NCI-H2196 treated with DMSO at 0.1 percent for 48 hours (cell line): Measurements from ENCODE around the gene ENO1.
"Not testable (repeated sequence)": the region's sequence is repeated elsewhere in the genome, so short reads cannot be mapped to it uniquely, and the experiment has no call there.

Experiments used
- DNase-seq: peaks from one replicate; lab custom pipeline; 2025; ENCODE audit not compliant: unreplicated experiment; lab: John Stamatoyannopoulos, UW

Gene ENO1

DNA sequence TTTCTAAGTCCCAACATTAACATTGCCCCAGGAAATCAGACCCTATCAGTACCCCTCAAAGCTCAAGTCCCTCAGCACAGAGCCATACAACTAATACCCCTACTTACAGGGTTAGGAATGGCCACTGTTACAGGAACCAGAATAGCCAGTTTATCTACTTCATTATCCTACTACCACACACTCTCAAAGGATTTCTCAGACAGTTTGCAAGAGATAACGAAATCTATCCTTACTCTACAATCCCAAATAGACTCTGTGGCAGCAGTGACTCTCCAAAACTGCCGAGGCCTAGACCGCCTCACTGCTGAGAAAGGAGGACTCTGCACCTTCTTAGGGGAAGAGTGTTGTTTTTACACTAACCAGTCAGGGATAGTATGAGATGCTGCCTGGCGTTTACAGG is 19.0 kb upstream of the ENO1 start:
- not testable (repeated sequence) for DNase-seq

DNA sequence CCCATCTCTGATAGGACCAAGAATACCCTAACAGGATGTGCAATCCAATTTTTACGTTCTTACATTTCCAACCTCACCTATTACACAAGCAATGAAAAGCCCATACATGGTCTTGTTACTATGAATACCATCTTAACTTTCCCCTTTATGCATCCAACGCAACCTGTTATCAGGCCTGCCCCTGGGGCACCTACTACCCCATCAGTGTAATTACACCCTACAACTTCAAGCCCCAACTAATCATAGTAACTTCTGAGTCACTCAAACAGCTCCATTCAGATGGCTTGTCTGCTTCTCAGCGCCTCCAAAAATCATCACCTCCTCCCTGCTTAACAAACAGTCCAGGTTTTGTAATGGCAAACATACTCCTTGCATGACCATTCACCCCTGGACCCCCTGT is 18.3 kb upstream of the ENO1 start:
- not testable (repeated sequence) for DNase-seq

DNA sequence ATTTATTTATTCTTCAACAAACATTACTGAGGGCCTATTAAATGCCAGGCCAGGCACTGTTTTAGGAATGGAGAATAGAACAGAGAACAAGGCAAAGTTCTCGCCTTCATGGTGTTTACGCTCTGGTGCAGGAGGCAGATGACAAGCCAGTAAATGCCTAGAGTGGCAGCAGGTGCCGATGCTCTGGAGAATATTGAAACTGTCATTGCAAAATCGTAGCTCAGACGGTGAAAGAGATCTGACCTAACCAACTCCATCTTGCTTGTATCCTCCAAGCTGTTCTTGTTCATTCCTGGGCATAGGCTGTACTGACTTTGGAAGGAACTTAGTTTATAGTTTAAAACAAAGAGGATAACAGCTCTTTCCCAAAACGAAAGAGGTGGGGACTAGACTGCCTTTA is 13.5 kb upstream of the ENO1 start:
- DNase-seq: no peak

- no peak for DNase-seq
Measured at GRCh38 chr1:8891401-8891800, 12.9 kb upstream of the ENO1 start.

DNA sequence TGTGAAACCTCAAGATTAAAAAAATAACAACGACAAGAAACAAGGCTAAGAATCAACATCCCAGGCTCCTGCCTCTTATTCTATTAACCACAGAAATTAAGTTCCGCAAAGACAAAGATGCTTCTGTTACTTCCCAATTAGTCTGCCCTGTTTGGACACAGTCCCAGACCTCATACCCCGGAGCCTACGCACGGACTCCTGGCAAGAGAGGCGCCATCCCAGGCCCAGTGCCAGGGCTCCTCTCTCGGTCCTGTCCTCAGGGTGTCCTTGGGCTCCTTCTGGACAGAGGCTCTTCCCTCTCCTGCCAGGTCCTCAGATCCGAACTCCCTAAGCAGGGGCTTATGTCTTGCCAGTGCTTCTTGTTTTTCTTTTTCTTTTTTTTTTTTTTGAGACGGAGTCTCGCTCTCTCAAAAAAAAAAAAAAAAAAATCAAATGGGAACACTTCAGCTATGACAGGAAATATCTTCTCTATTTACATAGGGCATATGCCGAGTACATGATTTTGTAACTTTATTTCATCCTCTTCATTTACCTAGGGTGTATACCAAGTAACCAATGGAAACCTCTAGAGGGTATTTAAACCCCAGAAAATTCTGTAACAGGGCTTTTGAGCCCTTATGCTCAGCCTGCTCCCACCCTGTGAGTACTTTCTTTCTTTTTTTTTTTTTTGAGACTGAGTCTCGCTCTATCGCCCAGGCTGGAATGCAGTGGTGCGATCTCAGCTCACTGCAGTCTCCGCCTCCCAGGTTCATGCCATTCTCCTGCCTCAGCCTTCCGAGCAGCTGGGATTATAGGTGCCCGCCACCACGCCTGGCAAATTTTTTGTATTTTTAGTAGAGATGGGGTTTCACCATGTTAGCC is 11.7 kb upstream of the ENO1 start:
- DNase-seq: peak; percentile 66

DNA sequence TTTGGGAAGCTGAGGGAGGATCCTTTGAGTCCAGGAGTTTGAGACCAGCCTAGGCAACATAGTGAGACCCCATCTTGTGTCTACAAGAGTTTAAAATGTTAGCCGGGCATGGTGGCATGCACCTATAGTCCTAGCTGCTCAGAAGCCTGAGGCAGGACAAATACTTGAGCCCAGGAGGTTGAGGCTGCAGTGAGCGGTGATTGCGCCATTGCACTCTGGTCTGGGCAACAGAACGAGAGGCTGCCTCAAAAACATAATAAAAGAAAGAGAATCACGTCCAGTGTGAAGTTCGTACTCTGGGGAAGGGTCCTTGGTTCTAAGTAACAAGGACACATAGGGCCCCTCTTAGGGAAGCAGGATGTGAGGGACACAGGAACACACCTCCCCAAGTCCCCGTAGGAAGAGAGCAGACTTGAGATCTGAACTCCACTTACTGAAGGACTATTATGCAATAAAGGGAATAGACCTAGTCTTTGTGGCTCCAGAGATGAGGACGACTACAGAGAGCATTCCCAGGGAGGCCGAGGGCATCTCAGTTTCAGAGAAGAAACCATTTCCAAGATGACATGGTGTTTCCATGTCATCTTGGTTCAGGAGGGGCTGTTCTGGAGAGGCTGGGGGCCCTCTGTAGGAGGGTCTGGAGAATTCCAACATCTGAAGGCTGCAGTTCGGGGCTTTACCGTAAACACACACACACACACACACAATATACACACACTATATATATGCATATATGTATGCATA is 10.8 kb upstream of the ENO1 start:
- DNase-seq: no peak

GRCh38 chr1:8886589-8886988 is 8.1 kb upstream of the ENO1 start:
- DNase-seq: no peak

DNA sequence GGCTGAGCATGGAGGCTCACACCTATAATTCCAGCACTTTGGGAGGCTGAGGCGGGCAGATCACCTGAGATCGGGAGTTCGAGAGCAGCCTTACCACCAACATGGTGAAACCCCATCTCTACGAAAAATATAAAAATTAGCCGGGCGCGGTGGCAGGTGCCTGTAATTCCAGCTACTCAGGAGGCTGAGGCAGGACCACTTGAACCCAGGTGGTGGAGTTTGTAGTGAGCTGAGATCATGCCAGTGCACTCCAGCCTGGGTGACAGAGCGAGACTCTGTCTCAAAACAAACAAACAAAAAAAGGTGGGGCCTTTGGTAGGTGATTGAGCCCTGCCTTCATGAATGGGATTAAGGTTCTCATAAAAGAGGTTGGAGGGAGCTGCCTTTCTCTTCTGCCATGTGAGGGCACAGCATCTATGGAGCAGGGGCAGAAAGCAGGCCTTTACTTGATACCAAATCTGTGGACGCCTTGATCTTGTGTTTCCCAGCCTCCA is 7.6 kb upstream of the ENO1 start:
- not testable (repeated sequence) for DNase-seq

DNA sequence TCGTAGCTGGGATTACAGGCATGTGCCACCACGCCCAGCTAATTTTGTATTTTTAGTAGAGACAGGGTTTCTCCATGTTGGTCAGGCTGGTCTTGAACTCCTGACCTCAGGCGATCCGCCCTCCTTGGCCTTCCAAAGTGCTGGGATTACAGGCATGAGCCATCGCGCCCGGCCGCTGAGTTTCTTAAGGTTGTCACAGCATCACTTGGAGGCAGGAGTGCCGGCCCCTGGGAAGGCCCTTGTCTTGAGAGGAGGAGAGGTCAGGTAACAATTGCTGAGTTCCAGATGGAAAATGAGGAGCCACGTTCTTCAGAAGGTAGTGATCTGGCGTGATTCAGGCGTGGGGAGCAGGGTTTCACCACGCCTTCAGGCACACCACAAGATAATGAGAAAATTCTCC is 5.6 kb upstream of the ENO1 start:
- not testable (repeated sequence) for DNase-seq

- no peak for DNase-seq
Measured at GRCh38 chr1:8883491-8883890, 5.0 kb upstream of the ENO1 start.

- DNase-seq: no peak
Measured at GRCh38 chr1:8879922-8880676, 1.6 kb upstream of the ENO1 start.

GRCh38 chr1:8879464-8879921 is 1.0 kb upstream of the ENO1 start:
- no peak for DNase-seq

- DNase-seq: peak; percentile 84
Measured at GRCh38 chr1:8878698-8879463, 395 bp upstream of the ENO1 start.

- no peak for DNase-seq
Measured at GRCh38 chr1:8876087-8876486, 2.4 kb downstream of the ENO1 start.

DNA sequence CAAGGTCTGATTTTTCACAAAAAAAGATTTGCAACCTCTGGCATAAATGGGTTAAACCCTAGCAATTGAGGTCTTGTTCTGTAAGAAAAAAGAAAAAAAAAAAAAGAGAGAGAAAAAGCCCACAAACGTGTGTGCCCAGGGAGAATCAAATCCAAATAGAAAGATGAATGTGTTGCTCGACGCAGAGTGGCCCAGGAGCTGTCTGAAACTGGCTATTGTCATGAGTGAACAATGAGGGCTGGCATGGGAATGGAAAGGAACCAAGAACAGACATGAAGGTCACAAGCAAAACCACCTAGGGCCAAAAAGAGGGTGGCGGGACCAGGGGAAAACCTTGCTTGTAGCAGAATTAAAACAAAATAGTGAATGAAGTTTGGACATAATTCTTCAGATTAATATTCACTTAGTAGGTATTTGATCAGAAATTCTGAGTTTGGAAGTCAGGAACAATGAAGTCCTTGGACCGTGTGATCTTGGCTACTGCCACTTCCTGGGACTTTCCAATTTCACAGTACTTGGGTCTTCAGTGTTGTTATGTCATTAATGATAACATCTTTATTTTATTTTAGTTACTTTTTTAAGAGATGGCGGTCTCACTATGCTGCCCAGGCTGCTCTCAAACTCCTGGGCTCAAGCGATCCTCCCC is 3.1 kb downstream of the ENO1 start:
- no peak for DNase-seq

GRCh38 chr1:8874230-8875201 is 4.0 kb downstream of the ENO1 start:
- no peak for DNase-seq

DNA sequence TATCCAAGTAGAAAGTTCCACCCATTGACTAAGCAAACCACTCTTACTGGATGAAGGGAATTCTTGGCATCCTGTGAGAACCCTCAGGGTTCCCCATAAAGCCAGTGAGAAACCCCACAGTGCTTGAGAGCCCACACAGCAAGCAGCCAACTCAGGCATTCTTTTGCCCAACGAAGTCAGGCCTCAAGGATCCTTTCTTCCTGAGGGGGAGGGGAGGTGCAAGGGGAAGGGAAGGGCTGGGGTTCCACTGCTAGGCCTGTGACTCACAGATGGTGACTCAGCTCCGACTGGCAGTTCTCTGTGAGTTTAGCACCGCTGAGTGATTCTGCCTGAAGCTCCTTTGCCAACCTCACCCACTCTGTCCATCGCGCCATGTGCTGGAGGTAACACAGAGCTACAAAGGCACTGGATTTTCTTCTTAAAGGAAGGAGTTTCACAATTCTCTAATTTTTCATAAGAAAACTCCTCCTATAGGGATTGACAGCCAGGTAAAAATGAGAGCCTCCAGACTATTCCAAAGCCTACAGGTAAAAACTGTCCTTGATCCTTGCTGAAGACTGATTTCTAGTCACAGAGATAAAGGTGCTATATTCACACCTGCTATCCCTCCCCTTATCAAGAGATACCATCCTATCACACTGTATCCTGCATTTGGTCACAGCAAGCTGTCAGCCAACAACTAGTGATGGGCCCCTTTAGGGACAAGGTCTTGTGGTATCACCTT is 4.8 kb downstream of the ENO1 start:
- no peak for DNase-seq

DNA sequence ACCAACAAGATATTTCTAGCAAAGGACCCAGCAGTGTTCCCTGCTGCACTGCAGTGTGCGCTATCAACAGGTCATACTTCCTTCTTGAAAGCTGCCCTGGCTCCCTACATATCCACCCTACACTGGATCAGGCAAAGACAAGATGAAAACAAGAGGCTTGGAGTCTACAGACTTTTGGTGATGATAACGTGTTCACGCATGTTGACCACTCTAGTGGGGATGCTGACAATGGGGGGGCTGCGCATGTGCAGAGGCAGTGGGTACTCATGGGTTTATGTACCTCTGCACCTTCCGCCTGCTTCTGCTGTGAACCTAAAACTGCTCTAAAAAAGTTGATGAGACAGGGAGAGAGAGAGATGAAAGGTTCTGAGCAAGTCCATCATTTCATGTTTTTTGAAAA is 5.5 kb downstream of the ENO1 start:
- no peak for DNase-seq
